ENCODE measurements around the gene DESI1.

The DESI1 gene

GRCh38 chr22:41608386-41608785, 12.5 kb downstream of the DESI1 start:
- Histone ChIP-seq H2AFZ (ENCODE audit: low read length) (no peak overlapping the region), H4K20me1 (ENCODE audit: insufficient read depth, low read length, poor library complexity, severe bottlenecking) (peaks cover 40% of the 10 kb centered on the region), H3K4me2 (ENCODE audit: low read depth, low read length, poor library complexity, severe bottlenecking) (no peak overlapping the region), H3K27me3 (ENCODE audit: insufficient read depth, low read length, poor library complexity, severe bottlenecking) (peaks cover 91% of the 10 kb centered on the region), H3K79me2 (ENCODE audit: insufficient read depth, low read length) (no peaks in the 10 kb centered on the region), H3K9me3 (ENCODE audit: insufficient read depth, low read depth, low read length) (no peaks in the 10 kb centered on the region), H3F3A (ENCODE audit: low read depth) (peaks cover 4% of the 10 kb centered on the region; the same call in 1 of the 2 replicates), H3K9me2 (replicated peaks; ENCODE audit: low read depth, low read length) (no peaks in the 10 kb centered on the region), H3K4me1 (ENCODE audit: insufficient read depth, low read length, poor library complexity, severe bottlenecking) (peaks cover 3% of the 10 kb centered on the region), H3K4me3 (ENCODE audit: low read length, poor library complexity, severe bottlenecking) (no peak overlapping the region), H3K36me3 (ENCODE audit: insufficient read depth, low read length) (no peaks in the 10 kb centered on the region), H3K9ac (ENCODE audit: low read depth, low read length, poor library complexity, severe bottlenecking) (no peak overlapping the region)
- TF ChIP-seq EZH2phosphoT487 (IDR thresholded peaks at IDR 0.05; ENCODE audit: borderline replicate concordance) (no peak), CTCF (conservative IDR thresholded peaks at IDR 0.05; ENCODE audit: low read length) (no peak)

GRCh38 chr22:41603873-41604332, 16.9 kb downstream of the DESI1 start:
- Histone ChIP-seq H2AFZ (ENCODE audit: low read length) (no peak overlapping the region), H3K4me2 (ENCODE audit: low read depth, low read length, poor library complexity, severe bottlenecking) (no peak overlapping the region), H4K20me1 (ENCODE audit: insufficient read depth, low read length, poor library complexity, severe bottlenecking) (peaks cover 48% of the 10 kb centered on the region), H3K4me3 (ENCODE audit: low read length, poor library complexity, severe bottlenecking) (no peak overlapping the region), H3K27me3 (ENCODE audit: insufficient read depth, low read length, poor library complexity, severe bottlenecking) (peaks cover 93% of the 10 kb centered on the region), H3K9me2 (replicated peaks; ENCODE audit: low read depth, low read length) (no peaks in the 10 kb centered on the region), H3K9ac (ENCODE audit: low read depth, low read length, poor library complexity, severe bottlenecking) (no peak overlapping the region), H3K9me3 (ENCODE audit: insufficient read depth, low read depth, low read length) (no peaks in the 10 kb centered on the region), H3F3A (ENCODE audit: low read depth) (peaks cover 5% of the 10 kb centered on the region; the same call in 1 of the 2 replicates), H3K79me2 (ENCODE audit: insufficient read depth, low read length) (no peaks in the 10 kb centered on the region), H3K36me3 (ENCODE audit: insufficient read depth, low read length) (no peaks in the 10 kb centered on the region), H3K4me1 (ENCODE audit: insufficient read depth, low read length, poor library complexity, severe bottlenecking) (peaks cover 4% of the 10 kb centered on the region)
- TF ChIP-seq EZH2phosphoT487 (IDR thresholded peaks at IDR 0.05; ENCODE audit: borderline replicate concordance) (peak; percentile 99), CTCF (conservative IDR thresholded peaks at IDR 0.05; ENCODE audit: low read length) (no peak)

- no peak overlapping the region for H3K4me3 ChIP-seq (ENCODE audit: low read length, poor library complexity, severe bottlenecking)
- no peak overlapping the region for H3K9ac ChIP-seq (ENCODE audit: low read depth, low read length, poor library complexity, severe bottlenecking)
- peaks cover 4% of the 10 kb centered on the region for H3K4me1 ChIP-seq (ENCODE audit: insufficient read depth, low read length, poor library complexity, severe bottlenecking)
- TF ChIP-seq EZH2phosphoT487 (IDR thresholded peaks at IDR 0.05; ENCODE audit: borderline replicate concordance): no peak
- TF ChIP-seq CTCF (conservative IDR thresholded peaks at IDR 0.05; ENCODE audit: low read length): no peak
- peaks cover 92% of the 10 kb centered on the region for H3K27me3 ChIP-seq (ENCODE audit: insufficient read depth, low read length, poor library complexity, severe bottlenecking)
- no peaks in the 10 kb centered on the region for H3K36me3 ChIP-seq (ENCODE audit: insufficient read depth, low read length)
- H3K9me3 ChIP-seq (ENCODE audit: insufficient read depth, low read depth, low read length): no peaks in the 10 kb centered on the region
- H3K79me2 ChIP-seq (ENCODE audit: insufficient read depth, low read length): no peaks in the 10 kb centered on the region
- no peak overlapping the region for H3K4me2 ChIP-seq (ENCODE audit: low read depth, low read length, poor library complexity, severe bottlenecking)
- peaks cover 5% of the 10 kb centered on the region; the same call in 1 of the 2 replicates for H3F3A ChIP-seq (ENCODE audit: low read depth)
- H2AFZ ChIP-seq (ENCODE audit: low read length): no peak overlapping the region
- peaks cover 42% of the 10 kb centered on the region for H4K20me1 ChIP-seq (ENCODE audit: insufficient read depth, low read length, poor library complexity, severe bottlenecking)
- no peaks in the 10 kb centered on the region for H3K9me2 ChIP-seq (replicated peaks; ENCODE audit: low read depth, low read length)
Observed at GRCh38 chr22:41600976-41601375, 19.9 kb downstream of the DESI1 start.

Measured in Loucy (cell line).